Measurements from ENCODE around the gene ETNPPL. TPM values are rescaled to one million over a fixed set of nuclear protein-coding genes. Genes with fewer than 3 reads are reported as not detected.

Gene ETNPPL
- not detected in 3 replicates for total RNA-seq

- peak; percentile 39 to 65 for DNase-seq (ENCODE audit: low spot score in 2 of 2, unreplicated experiment in 2 of 2)
- peaks cover 20% of the 10 kb centered on the region for H3K4me1 Mint-ChIP-seq
Measured at GRCh38 chr4:108762559-108763225, at the start of gene ETNPPL. Gene ETNPPL, minus strand, starts transcription at chr4:108763053. Its CDS starts 155 bp downstream, at chr4:108762898.

GRCh38 chr4:108811486-108811885 lies 48.6 kb upstream of the ETNPPL start:
- peaks cover 4% of the 10 kb centered on the region for H3K4me1 Mint-ChIP-seq
- no peak overlapping the region for H3K4me3 Mint-ChIP-seq
- no peak for TF ChIP-seq CTCF (IDR thresholded peaks at IDR 0.05; ENCODE audit: unreplicated experiment)
- DNase-seq (ENCODE audit: low spot score in 2 of 2, unreplicated experiment in 2 of 2) = no peak
- no peaks in the 10 kb centered on the region for H3K9me3 Mint-ChIP-seq
- no peaks in the 10 kb centered on the region for H3K36me3 Mint-ChIP-seq
- no peak overlapping the region for H3K27ac Mint-ChIP-seq
- H3K27me3 Mint-ChIP-seq (ENCODE audit: low read depth) = no peaks in the 10 kb centered on the region

More at GRCh38 chr4:108762559-108763225, at the start of gene ETNPPL:
- TF ChIP-seq CTCF (IDR thresholded peaks at IDR 0.05; ENCODE audit: unreplicated experiment) = no peak
- Mint-ChIP-seq H3K36me3 (no peaks in the 10 kb centered on the region), H3K27ac (no peak within 1 kb of the TSS), H3K27me3 (ENCODE audit: low read depth) (peaks cover 31% of the 10 kb centered on the region), H3K4me3 (peak within 1 kb of the TSS; percentile 80), H3K9me3 (no peaks in the 10 kb centered on the region)

GRCh38 chr4:108810087-108810486 lies 47.2 kb upstream of the ETNPPL start:
- H3K9me3 Mint-ChIP-seq = no peaks in the 10 kb centered on the region
- H3K4me1 Mint-ChIP-seq = peaks cover 4% of the 10 kb centered on the region
- no peak overlapping the region for H3K27ac Mint-ChIP-seq
- no peak overlapping the region for H3K4me3 Mint-ChIP-seq
- no peak for TF ChIP-seq CTCF (IDR thresholded peaks at IDR 0.05; ENCODE audit: unreplicated experiment)
- DNase-seq (ENCODE audit: low spot score in 2 of 2, unreplicated experiment in 2 of 2) = no peak
- no peaks in the 10 kb centered on the region for H3K36me3 Mint-ChIP-seq
- H3K27me3 Mint-ChIP-seq (ENCODE audit: low read depth) = no peaks in the 10 kb centered on the region

- no peak for DNase-seq (ENCODE audit: low spot score in 2 of 2, unreplicated experiment in 2 of 2)
- H3K36me3 Mint-ChIP-seq = no peaks in the 10 kb centered on the region
- H3K27ac Mint-ChIP-seq = no peak overlapping the region
- TF ChIP-seq CTCF (IDR thresholded peaks at IDR 0.05; ENCODE audit: unreplicated experiment) = no peak
- no peaks in the 10 kb centered on the region for H3K4me1 Mint-ChIP-seq
- H3K27me3 Mint-ChIP-seq (ENCODE audit: low read depth) = no peaks in the 10 kb centered on the region
- H3K9me3 Mint-ChIP-seq = no peaks in the 10 kb centered on the region
- no peak overlapping the region for H3K4me3 Mint-ChIP-seq
Measured at GRCh38 chr4:108804648-108805273, 41.9 kb upstream of the ETNPPL start.

GRCh38 chr4:108799306-108799705 lies 36.5 kb upstream of the ETNPPL start:
- H3K4me3 Mint-ChIP-seq = no peak overlapping the region

More at GRCh38 chr4:108799306-108799705, 36.5 kb upstream of the ETNPPL start:
- no peaks in the 10 kb centered on the region for H3K27me3 Mint-ChIP-seq (ENCODE audit: low read depth)
- no peaks in the 10 kb centered on the region for H3K9me3 Mint-ChIP-seq
- H3K27ac Mint-ChIP-seq = no peak overlapping the region
- no peak for DNase-seq (ENCODE audit: low spot score in 2 of 2, unreplicated experiment in 2 of 2)
- H3K36me3 Mint-ChIP-seq = no peaks in the 10 kb centered on the region
- no peaks in the 10 kb centered on the region for H3K4me1 Mint-ChIP-seq
- TF ChIP-seq CTCF (IDR thresholded peaks at IDR 0.05; ENCODE audit: unreplicated experiment) = no peak

Measured in mesothelial cell of epicardium (in vitro differentiated cells).